ENCODE results near the gene ST7. TPM values are rescaled to one million over a fixed set of nuclear protein-coding genes. Genes with fewer than 3 reads are reported as not detected.

The ST7 gene
- total RNA-seq, 4 donors from 2014 or later, result 16.2 to 38.6 (median 22.5) TPM

GRCh38 chr7:117200786-117201458 lies 247.6 kb downstream of the ST7 start:
- no peak for TF ChIP-seq CTCF (IDR thresholded peaks at IDR 0.05; ENCODE audit: low read depth)

- no peak for TF ChIP-seq CTCF (IDR thresholded peaks at IDR 0.05; ENCODE audit: low read depth)
Measured at GRCh38 chr7:117202511-117202910, 249.2 kb downstream of the ST7 start.

GRCh38 chr7:117203205-117203604 lies 249.9 kb downstream of the ST7 start:
- TF ChIP-seq CTCF (IDR thresholded peaks at IDR 0.05; ENCODE audit: low read depth), result no peak

GRCh38 chr7:117205873-117206272 lies 252.6 kb downstream of the ST7 start:
- no peak for TF ChIP-seq CTCF (IDR thresholded peaks at IDR 0.05; ENCODE audit: low read depth)

GRCh38 chr7:117208257-117208656 lies 255.0 kb downstream of the ST7 start:
- no peak for TF ChIP-seq CTCF (IDR thresholded peaks at IDR 0.05; ENCODE audit: low read depth)

- TF ChIP-seq CTCF (IDR thresholded peaks at IDR 0.05; ENCODE audit: low read depth), result no peak
Measured at GRCh38 chr7:117210397-117210796, 257.1 kb downstream of the ST7 start.

- no peak for TF ChIP-seq CTCF (IDR thresholded peaks at IDR 0.05; ENCODE audit: low read depth)
Measured at GRCh38 chr7:117210908-117211307, 257.6 kb downstream of the ST7 start.
